ENCODE data around the gene OTUB1.
A peak's percentile ranks its signal among the peaks of the same experiment; 100 is the strongest.

OTUB1 gene

GRCh38 chr11:63941901-63942300 lies 44.3 kb upstream of the OTUB1 start:
- TF ChIP-seq, protein P1, sequence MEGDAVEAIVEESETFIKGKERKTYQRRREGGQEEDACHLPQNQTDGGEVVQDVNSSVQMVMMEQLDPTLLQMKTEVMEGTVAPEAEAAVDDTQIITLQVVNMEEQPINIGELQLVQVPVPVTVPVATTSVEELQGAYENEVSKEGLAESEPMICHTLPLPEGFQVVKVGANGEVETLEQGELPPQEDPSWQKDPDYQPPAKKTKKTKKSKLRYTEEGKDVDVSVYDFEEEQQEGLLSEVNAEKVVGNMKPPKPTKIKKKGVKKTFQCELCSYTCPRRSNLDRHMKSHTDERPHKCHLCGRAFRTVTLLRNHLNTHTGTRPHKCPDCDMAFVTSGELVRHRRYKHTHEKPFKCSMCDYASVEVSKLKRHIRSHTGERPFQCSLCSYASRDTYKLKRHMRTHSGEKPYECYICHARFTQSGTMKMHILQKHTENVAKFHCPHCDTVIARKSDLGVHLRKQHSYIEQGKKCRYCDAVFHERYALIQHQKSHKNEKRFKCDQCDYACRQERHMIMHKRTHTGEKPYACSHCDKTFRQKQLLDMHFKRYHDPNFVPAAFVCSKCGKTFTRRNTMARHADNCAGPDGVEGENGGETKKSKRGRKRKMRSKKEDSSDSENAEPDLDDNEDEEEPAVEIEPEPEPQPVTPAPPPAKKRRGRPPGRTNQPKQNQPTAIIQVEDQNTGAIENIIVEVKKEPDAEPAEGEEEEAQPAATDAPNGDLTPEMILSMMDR (IDR thresholded peaks at IDR 0.05; ENCODE audit: control insufficient read depth, extremely low read depth, insufficient read depth): no peak
- no peak for DNase-seq (ENCODE audit: low read depth)
- no peak overlapping the region for H3K4me3 ChIP-seq (ENCODE audit: low read depth, low read length)

DNA sequence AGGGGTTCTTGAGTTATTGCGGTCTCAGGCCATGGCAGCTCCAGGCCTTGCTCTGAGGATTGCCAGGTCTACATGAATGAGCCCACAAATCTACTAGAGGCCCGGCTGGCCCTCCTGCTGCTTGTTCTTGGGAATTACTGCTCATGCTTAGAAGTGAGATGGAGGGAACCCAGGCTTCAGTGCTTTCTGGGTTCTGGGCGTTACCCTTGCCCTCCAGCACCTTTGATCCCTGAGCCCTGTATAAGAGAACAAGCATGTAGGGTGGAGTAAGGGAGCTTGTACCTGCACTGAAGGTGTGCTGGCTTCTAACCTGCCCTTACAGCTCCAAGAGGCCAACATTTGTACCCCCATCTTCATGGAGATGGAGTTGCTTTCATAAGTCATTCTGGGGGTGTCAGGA lies 43.4 kb upstream of the OTUB1 start:
- DNase-seq (ENCODE audit: low read depth): no peak
- TF ChIP-seq, protein P1 (IDR thresholded peaks at IDR 0.05; ENCODE audit: control insufficient read depth, extremely low read depth, insufficient read depth): no peak
- no peak overlapping the region for H3K4me3 ChIP-seq (ENCODE audit: low read depth, low read length)

- TF ChIP-seq, protein P1 (IDR thresholded peaks at IDR 0.05; ENCODE audit: control insufficient read depth, extremely low read depth, insufficient read depth): no peak
- no peak overlapping the region for H3K4me3 ChIP-seq (ENCODE audit: low read depth, low read length)
- DNase-seq (ENCODE audit: low read depth): peak; percentile 26
Measured at GRCh38 chr11:63944987-63945386, 41.3 kb upstream of the OTUB1 start.

DNA sequence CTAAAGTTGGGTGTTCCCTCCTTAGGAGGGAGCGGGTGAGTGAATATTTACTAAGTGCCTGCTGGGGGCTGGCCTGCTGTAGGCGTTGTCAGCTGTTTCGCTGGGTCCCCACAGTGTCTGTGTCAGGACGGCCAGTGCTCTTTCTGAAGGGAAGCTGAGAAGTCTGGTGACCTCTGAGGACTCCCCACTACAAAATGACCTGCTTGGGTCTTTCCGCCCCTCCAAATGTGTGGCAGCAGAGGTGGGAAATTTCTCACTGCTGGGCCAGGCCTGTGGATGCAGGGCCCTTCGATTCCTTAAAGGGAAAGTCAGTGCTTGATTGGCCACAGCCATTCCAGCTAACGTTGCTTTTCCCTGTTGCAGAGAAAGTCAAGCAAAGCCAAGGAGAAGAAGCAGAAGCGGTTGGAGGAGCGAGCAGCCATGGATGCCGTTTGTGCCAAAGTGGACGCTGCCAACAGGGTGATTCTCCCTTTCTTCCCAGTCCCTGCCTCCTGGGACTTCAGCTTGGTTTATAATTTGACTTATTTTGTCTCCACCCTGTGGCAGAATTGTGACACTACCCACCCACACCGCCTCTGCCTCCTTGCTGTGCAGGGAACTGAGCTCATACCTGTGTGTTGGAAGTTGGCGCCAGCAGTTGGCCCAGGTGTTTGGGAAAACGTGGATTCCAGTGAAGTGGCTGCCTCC lies 40.6 kb upstream of the OTUB1 start:
- no peak overlapping the region for H3K4me3 ChIP-seq (ENCODE audit: low read depth, low read length)
- peak; percentile 79 for DNase-seq (ENCODE audit: low read depth)
- TF ChIP-seq, protein P1 (IDR thresholded peaks at IDR 0.05; ENCODE audit: control insufficient read depth, extremely low read depth, insufficient read depth): peak; percentile 87

DNA sequence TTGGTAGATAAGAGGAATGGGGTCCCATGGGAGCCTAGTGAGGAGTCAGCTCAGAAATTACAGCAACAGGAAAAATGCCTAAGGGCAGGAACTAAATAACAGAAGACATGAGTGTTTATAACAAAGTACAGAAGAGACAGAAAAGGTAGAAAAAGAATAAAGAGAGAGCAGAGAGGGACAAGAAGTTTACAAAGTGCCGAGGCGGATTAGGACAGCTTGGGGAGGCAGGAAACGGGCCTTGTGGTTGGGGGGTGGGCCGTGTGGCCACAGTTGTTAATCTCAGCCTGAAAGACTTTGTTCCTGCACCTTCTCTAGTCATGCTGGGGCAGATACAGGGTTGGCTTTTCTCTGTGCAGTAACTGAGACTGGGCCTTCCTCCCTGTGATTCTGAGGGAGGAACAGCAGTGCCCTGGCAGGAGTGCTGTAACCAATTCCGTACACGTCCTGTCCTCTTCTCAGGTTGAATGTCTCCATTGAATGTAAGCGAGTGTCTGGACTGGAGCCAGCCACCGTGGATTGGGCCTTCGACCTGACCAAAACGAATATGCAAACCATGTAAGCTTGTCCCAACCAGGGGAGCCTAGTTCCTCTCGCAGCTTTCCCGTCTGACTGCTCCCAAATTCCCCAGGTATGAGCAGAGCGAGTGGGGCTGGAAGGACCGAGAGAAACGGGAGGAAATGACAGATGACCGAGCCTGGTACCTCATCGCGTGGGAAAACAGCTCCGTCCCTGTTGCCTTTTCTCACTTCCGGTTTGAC lies 34.3 kb upstream of the OTUB1 start:
- no peak for DNase-seq (ENCODE audit: low read depth)
- TF ChIP-seq, protein P1 (IDR thresholded peaks at IDR 0.05; ENCODE audit: control insufficient read depth, extremely low read depth, insufficient read depth): no peak
- no peak overlapping the region for H3K4me3 ChIP-seq (ENCODE audit: low read depth, low read length)

- H3K4me3 ChIP-seq (ENCODE audit: low read depth, low read length): no peak overlapping the region
- TF ChIP-seq, protein P1 (IDR thresholded peaks at IDR 0.05; ENCODE audit: control insufficient read depth, extremely low read depth, insufficient read depth): no peak
- DNase-seq (ENCODE audit: low read depth): no peak
Measured at GRCh38 chr11:63952570-63952969, 33.7 kb upstream of the OTUB1 start.

Data from LNCaP clone FGC (cell line).